Caki2 (cell line): ENCODE measurements around the gene KCNIP3. TPM values are rescaled to one million over a fixed set of nuclear protein-coding genes. Genes with fewer than 3 reads are reported as not detected.
"Not testable (repeated sequence)": the region's sequence is repeated elsewhere in the genome, so short reads cannot be mapped to it uniquely, and the experiment has no call there.

Experiments
- DNase-seq: peaks from one replicate; pipeline ENCODE4 v3.0.0-alpha.2; 2015; ENCODE audit warnings: low read depth
- in situ Hi-C: cut with HindIII; loops from 2 replicates; pipeline ENCODE4 v1.10.0; 2016; ENCODE audit warnings: low sequenced_read_pairs, low pct_unique_long_range_greater_than_20kb, mixed read lengths
- total RNA-seq: library from RNA; depleted of rRNA; stranded (reverse); fragments of >200 nt; shearing (Covaris generic); gene quantifications from 2 replicates; pipeline ENCODE4 v1.2.3, GENCODE V29; 2014; ENCODE audit warnings: low replicate concordance

Gene KCNIP3
- total RNA-seq, 1 experiment from 2014 or later = 1.2 TPM

- in situ Hi-C loops = no loop called here
- DNase-seq = no peak
Observed at GRCh38 chr2:95366514-95366913, 69.4 kb downstream of the KCNIP3 start.

- in situ Hi-C loops = no loop called here
- DNase-seq = no peak
Observed at GRCh38 chr2:95372216-95372829, 75.2 kb downstream of the KCNIP3 start.

GRCh38 chr2:95372845-95373244 is 75.7 kb downstream of the KCNIP3 start:
- in situ Hi-C loops = no loop called here

GRCh38 chr2:95374029-95374428 is 76.9 kb downstream of the KCNIP3 start:
- in situ Hi-C loops = no loop called here
- no peak for DNase-seq

More at GRCh38 chr2:95372845-95373244, 75.7 kb downstream of the KCNIP3 start:
- DNase-seq = no peak

- in situ Hi-C loops = no loop called here
- no peak for DNase-seq
Observed at GRCh38 chr2:95374451-95374920, 77.3 kb downstream of the KCNIP3 start.

GRCh38 chr2:95374921-95375471 is 77.8 kb downstream of the KCNIP3 start:
- DNase-seq = no peak
- in situ Hi-C loops = no loop called here

- DNase-seq = no peak
- in situ Hi-C loops = no loop called here
Observed at GRCh38 chr2:95375532-95376150, 78.5 kb downstream of the KCNIP3 start.

- in situ Hi-C loops = no loop called here
- no peak for DNase-seq
Observed at GRCh38 chr2:95376311-95377215, 79.4 kb downstream of the KCNIP3 start.

- DNase-seq = no peak
- in situ Hi-C loops = no loop called here
Observed at GRCh38 chr2:95377216-95378123, 80.3 kb downstream of the KCNIP3 start.

- in situ Hi-C loops, DNase-seq: not testable (repeated sequence)
Observed at GRCh38 chr2:95378281-95378680, 81.1 kb downstream of the KCNIP3 start.

- in situ Hi-C loops = no loop called here
- DNase-seq = no peak
Observed at GRCh38 chr2:95379371-95379831, 82.3 kb downstream of the KCNIP3 start.

GRCh38 chr2:95380280-95380679 is 83.1 kb downstream of the KCNIP3 start:
- in situ Hi-C loops = no loop called here
- no peak for DNase-seq

GRCh38 chr2:95380731-95381130 is 83.6 kb downstream of the KCNIP3 start:
- in situ Hi-C loops = no loop called here
- no peak for DNase-seq

- in situ Hi-C loops = no loop called here
- no peak for DNase-seq
Observed at GRCh38 chr2:95381212-95382191, 84.4 kb downstream of the KCNIP3 start.

- no peak for DNase-seq
- in situ Hi-C loops = no loop called here
Observed at GRCh38 chr2:95382192-95382591, 85.0 kb downstream of the KCNIP3 start.

GRCh38 chr2:95382686-95383634 is 85.8 kb downstream of the KCNIP3 start:
- no peak for DNase-seq
- in situ Hi-C loops = no loop called here
